ENCODE measurements around the gene BMI1. TPM values are rescaled to one million over a fixed set of nuclear protein-coding genes. Genes with fewer than 3 reads are reported as not detected.

The BMI1 gene
- total RNA-seq, 1 donor from 2014 or later = 30.8 TPM

DNA sequence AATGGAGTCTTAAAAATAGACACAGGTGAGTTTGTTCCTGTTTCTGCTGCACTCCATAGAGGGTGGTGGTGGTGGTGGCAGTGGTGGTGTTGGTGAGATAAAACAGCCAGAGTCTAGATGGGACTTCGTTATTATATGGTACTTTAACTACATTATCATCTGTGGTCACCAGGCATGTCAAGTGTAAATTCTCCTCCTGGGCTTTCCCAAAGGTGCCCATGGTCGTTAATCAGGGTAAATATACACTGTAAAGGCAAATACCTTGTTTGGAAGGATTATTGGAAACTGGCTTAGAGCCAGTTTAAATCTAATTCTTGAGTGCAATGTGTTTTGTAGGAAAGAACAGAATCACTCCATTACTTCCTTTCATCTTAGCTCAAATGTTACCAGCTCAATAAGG, 26.2 kb upstream of the BMI1 start:
- H3K4me1 ChIP-seq (ENCODE audit: insufficient read depth, low read length) = no peaks in the 10 kb centered on the region
- no peak overlapping the region for H3K4me3 Mint-ChIP-seq (ENCODE audit: unreplicated experiment)
- no peaks in the 10 kb centered on the region for H3K36me3 ChIP-seq (ENCODE audit: insufficient read depth, low read length)
- H3K79me2 ChIP-seq (ENCODE audit: insufficient read depth, low read length) = no peaks in the 10 kb centered on the region
- no peak overlapping the region for H3K27ac ChIP-seq (ENCODE audit: low read depth, low read length)
- no peak for TF ChIP-seq EZH2 (IDR thresholded peaks at IDR 0.05; ENCODE audit: insufficient read depth, low read length)
- TF ChIP-seq, protein P1, sequence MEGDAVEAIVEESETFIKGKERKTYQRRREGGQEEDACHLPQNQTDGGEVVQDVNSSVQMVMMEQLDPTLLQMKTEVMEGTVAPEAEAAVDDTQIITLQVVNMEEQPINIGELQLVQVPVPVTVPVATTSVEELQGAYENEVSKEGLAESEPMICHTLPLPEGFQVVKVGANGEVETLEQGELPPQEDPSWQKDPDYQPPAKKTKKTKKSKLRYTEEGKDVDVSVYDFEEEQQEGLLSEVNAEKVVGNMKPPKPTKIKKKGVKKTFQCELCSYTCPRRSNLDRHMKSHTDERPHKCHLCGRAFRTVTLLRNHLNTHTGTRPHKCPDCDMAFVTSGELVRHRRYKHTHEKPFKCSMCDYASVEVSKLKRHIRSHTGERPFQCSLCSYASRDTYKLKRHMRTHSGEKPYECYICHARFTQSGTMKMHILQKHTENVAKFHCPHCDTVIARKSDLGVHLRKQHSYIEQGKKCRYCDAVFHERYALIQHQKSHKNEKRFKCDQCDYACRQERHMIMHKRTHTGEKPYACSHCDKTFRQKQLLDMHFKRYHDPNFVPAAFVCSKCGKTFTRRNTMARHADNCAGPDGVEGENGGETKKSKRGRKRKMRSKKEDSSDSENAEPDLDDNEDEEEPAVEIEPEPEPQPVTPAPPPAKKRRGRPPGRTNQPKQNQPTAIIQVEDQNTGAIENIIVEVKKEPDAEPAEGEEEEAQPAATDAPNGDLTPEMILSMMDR (IDR thresholded peaks at IDR 0.05; ENCODE audit: insufficient read depth, low read depth, low read length) = no peak
- H3K9me3 Mint-ChIP-seq (ENCODE audit: unreplicated experiment) = peaks cover 4% of the 10 kb centered on the region
- no peak overlapping the region for H3K4me3 ChIP-seq (ENCODE audit: insufficient read depth, low read depth, low read length)
- FAIRE-seq = no peak
- H3K27ac Mint-ChIP-seq (ENCODE audit: unreplicated experiment) = no peak overlapping the region
- no peak overlapping the region for H2AFZ ChIP-seq (ENCODE audit: low read depth, low read length)
- H3K36me3 Mint-ChIP-seq (ENCODE audit: low read depth, unreplicated experiment) = no peaks in the 10 kb centered on the region
- H3K9ac ChIP-seq (ENCODE audit: low read length) = no peak overlapping the region
- H3K27me3 ChIP-seq (ENCODE audit: insufficient read depth, low read length) = no peaks in the 10 kb centered on the region
- H4K20me1 ChIP-seq (ENCODE audit: insufficient read depth, low read length) = no peaks in the 10 kb centered on the region
- no peak overlapping the region for H3K4me2 ChIP-seq (ENCODE audit: low read length)
- DNase-seq (ENCODE audit: low read depth) = no peak
- H3K9me3 ChIP-seq (ENCODE audit: insufficient read depth, low read depth, low read length) = no peaks in the 10 kb centered on the region
- peaks cover 6% of the 10 kb centered on the region for H3K27me3 Mint-ChIP-seq (ENCODE audit: low read depth, unreplicated experiment)
- no peaks in the 10 kb centered on the region for H3K4me1 Mint-ChIP-seq (ENCODE audit: low read depth, unreplicated experiment)

DNA sequence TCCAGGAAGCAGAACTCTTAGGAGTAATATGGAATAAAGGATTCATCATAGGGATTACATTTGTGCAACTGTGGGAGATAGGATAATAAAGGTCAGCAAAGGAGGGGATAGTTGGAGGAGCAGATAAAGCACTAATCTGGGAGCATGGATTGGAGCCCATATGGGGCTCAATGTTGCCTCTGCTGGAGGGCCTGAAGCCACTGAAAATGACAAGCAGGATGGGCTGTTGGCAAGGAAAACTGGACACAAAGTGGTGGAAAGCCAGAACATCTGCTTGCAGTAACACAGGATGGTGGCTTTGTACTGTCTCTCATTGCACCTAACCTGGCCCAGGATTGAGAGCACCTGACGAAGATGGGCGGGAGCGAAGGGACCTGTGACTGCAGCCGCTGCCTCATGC, 19.7 kb upstream of the BMI1 start:
- Mint-ChIP-seq H3K36me3 (ENCODE audit: low read depth, unreplicated experiment) (peaks cover 2% of the 10 kb centered on the region), H3K27me3 (ENCODE audit: low read depth, unreplicated experiment) (peaks cover 8% of the 10 kb centered on the region), H3K4me1 (ENCODE audit: low read depth, unreplicated experiment) (no peaks in the 10 kb centered on the region), H3K27ac (ENCODE audit: unreplicated experiment) (no peak overlapping the region), H3K9me3 (ENCODE audit: unreplicated experiment) (peaks cover 2% of the 10 kb centered on the region), H3K4me3 (ENCODE audit: unreplicated experiment) (no peak overlapping the region)
- H3K79me2 ChIP-seq (ENCODE audit: insufficient read depth, low read length) = no peaks in the 10 kb centered on the region
- no peak overlapping the region for H3K27ac ChIP-seq (ENCODE audit: low read depth, low read length)
- H3K36me3 ChIP-seq (ENCODE audit: insufficient read depth, low read length) = no peaks in the 10 kb centered on the region
- H3K4me1 ChIP-seq (ENCODE audit: insufficient read depth, low read length) = no peaks in the 10 kb centered on the region
- H2AFZ ChIP-seq (ENCODE audit: low read depth, low read length) = no peak overlapping the region
- TF ChIP-seq EZH2 (IDR thresholded peaks at IDR 0.05; ENCODE audit: insufficient read depth, low read length) = no peak
- TF ChIP-seq, protein P1 (IDR thresholded peaks at IDR 0.05; ENCODE audit: insufficient read depth, low read depth, low read length) = no peak
- H3K27me3 ChIP-seq (ENCODE audit: insufficient read depth, low read length) = no peaks in the 10 kb centered on the region
- DNase-seq (ENCODE audit: low read depth) (no peak), FAIRE-seq (no peak)
- H3K9ac ChIP-seq (ENCODE audit: low read length) = no peak overlapping the region
- no peaks in the 10 kb centered on the region for H3K9me3 ChIP-seq (ENCODE audit: insufficient read depth, low read depth, low read length)
- H4K20me1 ChIP-seq (ENCODE audit: insufficient read depth, low read length) = no peaks in the 10 kb centered on the region
- H3K4me3 ChIP-seq (ENCODE audit: insufficient read depth, low read depth, low read length) = no peak overlapping the region
- H3K4me2 ChIP-seq (ENCODE audit: low read length) = no peak overlapping the region

DNA sequence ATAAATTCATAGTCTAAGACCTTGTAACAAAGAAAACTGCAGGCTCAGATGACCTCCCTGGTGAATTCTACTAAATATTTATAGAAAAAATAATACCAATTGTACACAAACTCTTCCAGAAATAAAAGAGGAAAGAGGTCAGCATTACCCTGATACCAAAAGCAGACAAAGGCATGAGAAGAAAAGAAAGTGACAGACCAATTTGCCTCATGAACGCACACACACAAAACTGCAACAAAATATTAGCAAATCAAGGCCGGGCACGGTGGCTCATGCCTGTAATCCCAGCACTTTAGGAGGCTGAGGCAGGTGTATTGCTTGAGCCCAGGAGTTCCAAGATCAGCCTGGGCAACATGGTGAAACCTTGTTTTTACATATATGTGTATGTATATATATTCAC, 17.4 kb upstream of the BMI1 start:
- DNase-seq (ENCODE audit: low read depth) (no peak), FAIRE-seq (no peak)
- Histone ChIP-seq H2AFZ (ENCODE audit: low read depth, low read length) (no peak overlapping the region), H3K4me1 (ENCODE audit: insufficient read depth, low read length) (no peaks in the 10 kb centered on the region), H3K27me3 (ENCODE audit: insufficient read depth, low read length) (no peaks in the 10 kb centered on the region), H3K79me2 (ENCODE audit: insufficient read depth, low read length) (no peaks in the 10 kb centered on the region), H3K4me3 (ENCODE audit: insufficient read depth, low read depth, low read length) (no peak overlapping the region), H3K36me3 (ENCODE audit: insufficient read depth, low read length) (no peaks in the 10 kb centered on the region), H3K27ac (ENCODE audit: low read depth, low read length) (no peak overlapping the region), H3K4me2 (ENCODE audit: low read length) (no peak overlapping the region), H3K9me3 (ENCODE audit: insufficient read depth, low read depth, low read length) (no peaks in the 10 kb centered on the region), H4K20me1 (ENCODE audit: insufficient read depth, low read length) (no peaks in the 10 kb centered on the region), H3K9ac (ENCODE audit: low read length) (no peak overlapping the region)
- H3K4me1 Mint-ChIP-seq (ENCODE audit: low read depth, unreplicated experiment) = no peaks in the 10 kb centered on the region
- no peak overlapping the region for H3K4me3 Mint-ChIP-seq (ENCODE audit: unreplicated experiment)
- H3K27ac Mint-ChIP-seq (ENCODE audit: unreplicated experiment) = no peak overlapping the region
- peaks cover 2% of the 10 kb centered on the region for H3K27me3 Mint-ChIP-seq (ENCODE audit: low read depth, unreplicated experiment)
- peaks cover 2% of the 10 kb centered on the region for H3K9me3 Mint-ChIP-seq (ENCODE audit: unreplicated experiment)
- TF ChIP-seq, protein P1 (IDR thresholded peaks at IDR 0.05; ENCODE audit: insufficient read depth, low read depth, low read length) = no peak
- no peak for TF ChIP-seq EZH2 (IDR thresholded peaks at IDR 0.05; ENCODE audit: insufficient read depth, low read length)
- peaks cover 2% of the 10 kb centered on the region for H3K36me3 Mint-ChIP-seq (ENCODE audit: low read depth, unreplicated experiment)
